Gastroesophageal sphincter (tissue), 3 donors: ENCODE results near the gene TCAIM.

Source experiments
- EP300 ChIP-seq: sonication (generic); formaldehyde crosslinking; IDR thresholded peaks from one replicate; pipeline ENCODE4 v1.6.1; 2017; ENCODE audit warnings: antibody characterized with exemption, mild to moderate bottlenecking
- POLR2A ChIP-seq, 2 donors: fragments of 450-650 bp; IDR thresholded peaks; one replicate each; pipeline ENCODE4 v1.6.1; 2017; ENCODE audit warnings: antibody characterized with exemption in 2 of 2, mild to moderate bottlenecking in 2 of 2, moderate library complexity in 1 of 2
- POLR2AphosphoS5 ChIP-seq: sonication (generic); formaldehyde crosslinking; IDR thresholded peaks from one replicate; pipeline ENCODE4 v1.6.1; 2017; ENCODE audit warnings: antibody characterized with exemption
- TF ChIP-seq, protein P1 (sequence below), 4 experiments: fragments of 200-600 bp in 2 of 4; fragments of 450-650 bp in 2 of 4; sonication (generic) in 1 of 4; IDR thresholded peaks; one replicate each; pipeline ENCODE4 v1.5.1; 2017 to 2019; ENCODE audit warnings: antibody characterized with exemption in 4 of 4, mild to moderate bottlenecking in 2 of 4, moderate library complexity in 2 of 4

DNA sequence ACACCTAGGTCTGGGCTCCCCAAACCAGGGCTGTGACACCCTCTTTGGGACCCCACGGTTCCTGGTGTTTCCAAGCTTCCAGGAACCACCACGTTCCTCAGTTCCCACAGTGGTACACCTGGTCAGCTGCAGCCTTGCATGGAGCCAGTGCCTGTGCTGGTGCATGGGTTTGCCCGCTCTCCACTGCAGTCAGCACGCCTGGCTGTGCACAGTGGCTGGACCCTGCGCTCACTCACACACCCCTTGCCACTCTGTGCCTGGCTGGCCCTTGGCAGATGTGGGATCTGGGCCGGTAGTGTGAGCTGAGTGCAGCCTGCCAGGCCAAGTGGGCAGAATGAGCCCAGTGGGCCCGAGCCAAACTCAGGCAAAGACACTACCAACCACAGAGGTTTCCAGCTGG lies 48.8 kb downstream of the TCAIM start:
- TF ChIP-seq POLR2A (IDR thresholded peaks at IDR 0.05) (no peak), POLR2AphosphoS5 (no peak), EP300 (no peak)
- TF ChIP-seq, protein P1, sequence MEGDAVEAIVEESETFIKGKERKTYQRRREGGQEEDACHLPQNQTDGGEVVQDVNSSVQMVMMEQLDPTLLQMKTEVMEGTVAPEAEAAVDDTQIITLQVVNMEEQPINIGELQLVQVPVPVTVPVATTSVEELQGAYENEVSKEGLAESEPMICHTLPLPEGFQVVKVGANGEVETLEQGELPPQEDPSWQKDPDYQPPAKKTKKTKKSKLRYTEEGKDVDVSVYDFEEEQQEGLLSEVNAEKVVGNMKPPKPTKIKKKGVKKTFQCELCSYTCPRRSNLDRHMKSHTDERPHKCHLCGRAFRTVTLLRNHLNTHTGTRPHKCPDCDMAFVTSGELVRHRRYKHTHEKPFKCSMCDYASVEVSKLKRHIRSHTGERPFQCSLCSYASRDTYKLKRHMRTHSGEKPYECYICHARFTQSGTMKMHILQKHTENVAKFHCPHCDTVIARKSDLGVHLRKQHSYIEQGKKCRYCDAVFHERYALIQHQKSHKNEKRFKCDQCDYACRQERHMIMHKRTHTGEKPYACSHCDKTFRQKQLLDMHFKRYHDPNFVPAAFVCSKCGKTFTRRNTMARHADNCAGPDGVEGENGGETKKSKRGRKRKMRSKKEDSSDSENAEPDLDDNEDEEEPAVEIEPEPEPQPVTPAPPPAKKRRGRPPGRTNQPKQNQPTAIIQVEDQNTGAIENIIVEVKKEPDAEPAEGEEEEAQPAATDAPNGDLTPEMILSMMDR (IDR thresholded peaks at IDR 0.05): no peak
